AG10803 (cell line): ENCODE results near the gene RAB3B.

Experiments
- DNase-seq: peaks from one replicate; pipeline ENCODE4 v3.0.0; 2010; ENCODE audit warnings: low read depth
- H3K4me3 ChIP-seq: 2 replicates; pipeline ENCODE4 v1.5.1; 2011; ENCODE audit warnings: mild to moderate bottlenecking, low read length, control low read depth
- TF ChIP-seq, protein P1 (sequence below): conservative IDR thresholded peaks from 2 replicates; pipeline ENCODE4 v1.5.1; 2011; ENCODE audit warnings: mild to moderate bottlenecking, low read length, control low read depth, inconsistent platforms

The RAB3B gene

DNA sequence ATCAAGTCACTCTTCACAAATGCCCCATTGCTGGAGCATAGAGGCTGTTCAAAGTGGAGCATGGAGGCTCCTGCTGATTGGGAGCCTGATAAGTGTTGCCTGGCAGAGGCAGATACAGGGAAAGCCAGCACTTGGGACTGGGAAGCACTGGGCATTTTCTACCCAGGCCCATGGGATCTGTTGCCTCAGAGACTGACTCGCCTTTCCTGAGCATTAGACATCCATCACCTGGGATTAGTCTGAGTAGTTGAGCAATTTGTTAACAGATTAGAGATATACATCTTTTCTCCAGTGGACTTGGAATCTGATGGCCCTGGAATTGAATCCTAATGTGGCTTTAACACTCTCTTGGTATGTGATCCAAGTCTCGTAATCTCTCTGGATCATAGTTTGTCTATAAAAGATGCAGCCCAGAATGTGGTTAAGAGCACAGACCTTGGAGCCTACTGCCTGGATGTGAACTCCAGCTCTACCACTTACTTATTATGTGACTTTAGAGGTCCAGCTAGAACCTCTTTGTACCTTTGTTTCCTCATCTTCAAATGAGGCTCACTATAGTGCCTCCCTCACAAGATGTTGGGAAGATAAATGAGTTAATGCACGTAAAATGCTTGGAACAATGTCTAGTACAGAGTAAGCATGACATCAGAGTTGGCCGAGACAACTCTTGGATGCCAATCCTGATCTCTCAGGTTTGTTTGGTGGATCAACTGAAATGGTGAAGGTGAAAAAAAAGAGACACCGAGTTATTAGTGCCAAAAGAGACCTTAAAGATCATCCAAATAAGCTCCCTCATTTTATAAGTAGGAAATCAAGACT is 73.7 kb downstream of the RAB3B start:
- peak; percentile 70 for DNase-seq
- no peak overlapping the region for H3K4me3 ChIP-seq
- TF ChIP-seq, protein P1, sequence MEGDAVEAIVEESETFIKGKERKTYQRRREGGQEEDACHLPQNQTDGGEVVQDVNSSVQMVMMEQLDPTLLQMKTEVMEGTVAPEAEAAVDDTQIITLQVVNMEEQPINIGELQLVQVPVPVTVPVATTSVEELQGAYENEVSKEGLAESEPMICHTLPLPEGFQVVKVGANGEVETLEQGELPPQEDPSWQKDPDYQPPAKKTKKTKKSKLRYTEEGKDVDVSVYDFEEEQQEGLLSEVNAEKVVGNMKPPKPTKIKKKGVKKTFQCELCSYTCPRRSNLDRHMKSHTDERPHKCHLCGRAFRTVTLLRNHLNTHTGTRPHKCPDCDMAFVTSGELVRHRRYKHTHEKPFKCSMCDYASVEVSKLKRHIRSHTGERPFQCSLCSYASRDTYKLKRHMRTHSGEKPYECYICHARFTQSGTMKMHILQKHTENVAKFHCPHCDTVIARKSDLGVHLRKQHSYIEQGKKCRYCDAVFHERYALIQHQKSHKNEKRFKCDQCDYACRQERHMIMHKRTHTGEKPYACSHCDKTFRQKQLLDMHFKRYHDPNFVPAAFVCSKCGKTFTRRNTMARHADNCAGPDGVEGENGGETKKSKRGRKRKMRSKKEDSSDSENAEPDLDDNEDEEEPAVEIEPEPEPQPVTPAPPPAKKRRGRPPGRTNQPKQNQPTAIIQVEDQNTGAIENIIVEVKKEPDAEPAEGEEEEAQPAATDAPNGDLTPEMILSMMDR = no peak

DNA sequence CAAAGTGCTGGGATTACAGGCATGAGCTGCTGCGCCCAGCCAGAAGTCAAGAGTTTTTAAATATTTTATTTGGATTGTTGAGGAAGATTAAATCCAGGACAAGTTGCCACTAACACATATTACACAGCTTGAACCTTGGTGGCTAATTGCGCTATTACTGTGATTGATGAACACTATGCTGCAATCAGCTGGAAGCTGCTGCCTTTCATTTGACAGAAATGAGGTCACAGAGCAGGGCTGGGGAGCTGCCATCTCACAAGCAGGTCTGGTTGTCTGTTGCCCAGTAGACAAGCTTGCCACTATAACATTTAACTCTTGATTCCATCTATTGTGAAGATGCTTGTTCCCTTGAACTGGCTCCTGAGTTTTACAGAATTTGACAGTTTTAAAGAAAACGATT is 74.5 kb downstream of the RAB3B start:
- H3K4me3 ChIP-seq = no peak overlapping the region
- TF ChIP-seq, protein P1 = no peak
- DNase-seq = peak; percentile 65

- no peak overlapping the region for H3K4me3 ChIP-seq
- TF ChIP-seq, protein P1 = no peak
- no peak for DNase-seq
Observed at GRCh38 chr1:51912881-51913280, 77.6 kb downstream of the RAB3B start.

DNA sequence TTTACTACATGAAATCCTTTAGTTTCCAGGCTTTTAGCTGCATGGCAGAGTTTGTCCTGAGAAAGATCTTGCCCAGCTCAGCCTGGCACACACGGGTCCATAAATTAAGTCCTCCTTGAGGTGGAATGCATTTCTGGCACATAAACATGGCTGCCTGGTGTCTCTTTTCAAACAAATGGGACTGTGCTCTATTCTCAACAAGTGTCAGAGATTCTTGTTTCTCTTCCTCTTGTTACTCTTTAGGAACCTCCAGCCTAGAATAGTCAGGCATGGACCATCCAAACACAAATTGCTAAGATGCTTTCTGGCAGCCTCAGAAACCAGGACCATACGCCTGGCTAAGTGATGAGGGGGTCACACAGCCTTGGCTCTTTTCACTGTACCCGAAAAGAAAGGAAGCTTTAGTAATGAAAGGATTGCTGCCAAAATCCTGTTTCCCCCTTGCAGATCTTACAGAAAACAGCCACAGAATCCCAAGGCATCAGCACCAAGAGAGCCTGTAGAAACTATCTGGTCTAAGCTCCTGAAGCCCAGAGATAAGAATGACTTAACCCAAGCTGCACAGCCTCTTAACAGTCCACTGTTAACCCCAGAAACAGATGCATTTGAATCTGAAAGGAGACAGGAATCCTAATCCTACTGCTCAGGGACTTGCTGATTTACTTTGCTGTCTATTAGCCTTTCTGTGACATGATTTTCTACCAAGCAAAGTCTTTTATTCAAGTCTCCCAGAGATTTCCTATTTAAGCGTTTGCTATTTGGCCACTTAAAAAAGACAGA is 80.1 kb downstream of the RAB3B start:
- peak; percentile 18 for DNase-seq
- H3K4me3 ChIP-seq = no peak overlapping the region

GRCh38 chr1:51908499-51908898 is 82.0 kb downstream of the RAB3B start:
- H3K4me3 ChIP-seq = no peak overlapping the region
- TF ChIP-seq, protein P1 = no peak
- no peak for DNase-seq

More for the DNA sequence above, 80.1 kb downstream of the RAB3B start:
- TF ChIP-seq, protein P1 = no peak

DNA sequence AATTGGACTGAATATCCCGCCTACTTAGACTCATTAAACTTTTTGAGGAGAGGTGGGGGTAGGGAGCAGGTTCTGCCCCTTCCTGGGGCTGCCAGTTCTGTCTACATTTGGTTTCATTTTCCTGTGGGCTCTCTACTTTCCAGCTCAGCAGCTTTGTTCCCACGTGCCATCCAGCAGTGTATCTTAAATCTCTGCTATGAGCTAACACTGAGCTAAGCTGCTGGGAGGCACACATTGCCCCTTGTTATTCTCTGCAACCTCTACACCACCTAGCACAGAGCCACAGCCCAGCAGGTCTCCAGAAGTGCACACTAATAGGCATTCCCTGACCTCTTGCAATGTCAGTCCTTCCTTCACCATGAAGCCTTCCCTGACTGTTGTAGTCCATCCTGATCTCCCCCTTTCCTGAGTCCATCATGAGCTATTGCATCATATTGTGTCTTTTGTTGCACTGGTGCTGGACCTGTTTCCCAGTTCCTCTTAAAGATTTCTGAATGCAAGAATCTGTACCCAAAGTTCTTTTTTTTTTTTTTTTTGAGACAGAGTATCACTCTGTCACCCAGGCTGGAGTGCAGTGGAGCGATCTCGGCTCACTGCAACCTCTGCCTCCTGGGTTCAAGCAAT is 83.3 kb downstream of the RAB3B start:
- TF ChIP-seq, protein P1 = no peak
- no peak overlapping the region for H3K4me3 ChIP-seq
- peak; percentile 50 for DNase-seq
